DMS153 treated with DMSO at 0.1 percent for 48 hours (cell line): ENCODE measurements around the gene TIGD1.

Source experiments
- DNase-seq: peaks from one replicate; lab custom pipeline; 2025; ENCODE audit not compliant: unreplicated experiment; lab: John Stamatoyannopoulos, UW

Gene TIGD1

DNA sequence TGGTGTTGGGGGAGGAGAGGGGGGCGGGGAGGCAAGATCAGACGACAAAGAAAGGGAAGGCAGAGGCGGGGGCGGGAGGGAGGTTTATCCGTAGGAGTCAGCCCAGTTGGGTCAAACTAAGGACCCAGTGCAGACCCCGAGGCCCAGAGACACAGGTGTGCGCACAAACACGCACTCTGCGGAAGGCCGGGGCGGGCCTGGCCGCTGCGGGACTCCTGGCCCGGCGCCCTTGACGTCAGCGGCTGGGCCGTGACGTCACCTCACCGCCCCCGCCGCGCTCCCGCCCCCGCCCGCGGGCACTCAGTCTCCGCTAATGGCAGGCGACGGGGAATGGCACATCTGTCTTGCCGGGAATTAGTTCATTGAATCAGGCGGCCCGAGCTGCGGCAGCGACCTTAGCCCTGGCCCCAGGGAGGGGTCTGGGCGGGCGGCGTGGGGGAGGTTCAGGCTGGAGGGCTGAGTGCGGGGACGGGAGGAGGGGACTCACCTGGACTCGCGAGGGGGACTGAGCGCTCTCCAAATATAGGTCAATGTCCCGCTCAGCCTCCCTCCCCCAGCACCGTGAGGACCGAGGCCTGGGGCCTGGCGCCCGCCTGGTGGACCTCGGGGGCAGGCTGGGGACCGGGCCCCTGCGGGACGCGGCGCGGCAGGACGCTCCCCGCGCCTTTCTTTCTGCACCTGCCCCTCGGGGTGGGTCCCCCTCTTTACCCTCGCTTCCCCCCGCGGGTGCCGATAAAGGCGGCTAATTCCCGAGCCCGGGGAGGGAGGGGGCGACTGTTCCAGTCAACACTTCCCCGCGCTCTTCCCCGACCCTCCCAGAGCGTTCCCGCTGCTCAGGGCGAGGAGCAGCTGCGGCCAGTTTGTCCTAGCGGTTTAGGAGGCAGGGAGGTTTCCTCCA lies 47.2 kb downstream of the TIGD1 start:
- no peak for DNase-seq

DNA sequence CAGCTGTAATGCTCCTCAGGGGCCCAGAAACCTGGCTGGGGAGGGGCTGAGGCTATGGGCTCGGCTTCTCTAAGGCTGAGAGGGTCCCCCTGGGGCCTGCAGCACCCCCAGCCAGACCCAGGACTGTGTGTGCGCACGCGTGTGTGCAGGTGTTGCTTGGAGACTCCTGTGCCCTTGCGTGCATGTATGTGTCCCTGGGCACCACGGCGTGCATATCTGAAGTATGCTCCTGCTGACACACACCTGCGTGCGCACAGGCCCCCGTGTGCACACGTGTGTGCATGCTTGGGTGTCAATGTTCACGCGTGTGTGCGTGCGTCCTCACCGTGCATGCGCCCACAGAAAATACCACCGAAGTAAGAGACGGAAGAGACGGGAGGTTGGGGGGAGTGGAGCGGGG lies 47.8 kb downstream of the TIGD1 start:
- DNase-seq = no peak

GRCh38 chr2:232501794-232502390 lies 48.5 kb downstream of the TIGD1 start:
- no peak for DNase-seq

DNA sequence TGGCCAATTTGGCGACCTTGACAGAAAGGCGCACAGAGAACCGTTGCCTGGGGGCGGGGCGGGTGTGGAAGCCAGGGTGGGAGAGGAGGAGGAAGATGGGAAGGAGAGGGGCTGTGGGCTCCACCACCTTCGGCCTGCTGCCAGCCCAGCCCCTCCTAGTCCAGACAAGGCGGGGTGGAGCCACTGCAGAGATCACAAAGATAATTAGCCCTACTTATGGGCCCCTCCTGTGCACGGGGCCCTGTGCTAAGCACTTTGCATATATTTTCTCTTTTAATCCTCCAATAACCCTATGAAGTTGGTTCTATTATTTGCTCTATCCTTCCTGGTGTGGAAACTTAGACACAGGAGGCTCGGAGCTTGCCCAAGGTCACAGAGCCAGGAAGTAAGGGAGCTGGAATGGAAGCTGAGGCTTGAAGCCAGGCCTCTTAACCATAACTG lies 49.0 kb downstream of the TIGD1 start:
- no peak for DNase-seq

GRCh38 chr2:232498452-232498851 lies 51.9 kb downstream of the TIGD1 start:
- DNase-seq = no peak
